ENCODE data around the gene CYTH1. TPM values are rescaled to one million over a fixed set of nuclear protein-coding genes. Genes with fewer than 3 reads are reported as not detected.

Gene CYTH1
- total and polyA plus RNA-seq, 10 of the 15 experiments (the other 5 are each of a cell fraction or from before 2014, with no cell fraction given), result 6.6 to 188 (median 145) TPM

- TF ChIP-seq, protein P1, sequence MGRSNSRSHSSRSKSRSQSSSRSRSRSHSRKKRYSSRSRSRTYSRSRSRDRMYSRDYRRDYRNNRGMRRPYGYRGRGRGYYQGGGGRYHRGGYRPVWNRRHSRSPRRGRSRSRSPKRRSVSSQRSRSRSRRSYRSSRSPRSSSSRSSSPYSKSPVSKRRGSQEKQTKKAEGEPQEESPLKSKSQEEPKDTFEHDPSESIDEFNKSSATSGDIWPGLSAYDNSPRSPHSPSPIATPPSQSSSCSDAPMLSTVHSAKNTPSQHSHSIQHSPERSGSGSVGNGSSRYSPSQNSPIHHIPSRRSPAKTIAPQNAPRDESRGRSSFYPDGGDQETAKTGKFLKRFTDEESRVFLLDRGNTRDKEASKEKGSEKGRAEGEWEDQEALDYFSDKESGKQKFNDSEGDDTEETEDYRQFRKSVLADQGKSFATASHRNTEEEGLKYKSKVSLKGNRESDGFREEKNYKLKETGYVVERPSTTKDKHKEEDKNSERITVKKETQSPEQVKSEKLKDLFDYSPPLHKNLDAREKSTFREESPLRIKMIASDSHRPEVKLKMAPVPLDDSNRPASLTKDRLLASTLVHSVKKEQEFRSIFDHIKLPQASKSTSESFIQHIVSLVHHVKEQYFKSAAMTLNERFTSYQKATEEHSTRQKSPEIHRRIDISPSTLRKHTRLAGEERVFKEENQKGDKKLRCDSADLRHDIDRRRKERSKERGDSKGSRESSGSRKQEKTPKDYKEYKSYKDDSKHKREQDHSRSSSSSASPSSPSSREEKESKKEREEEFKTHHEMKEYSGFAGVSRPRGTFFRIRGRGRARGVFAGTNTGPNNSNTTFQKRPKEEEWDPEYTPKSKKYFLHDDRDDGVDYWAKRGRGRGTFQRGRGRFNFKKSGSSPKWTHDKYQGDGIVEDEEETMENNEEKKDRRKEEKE (IDR thresholded peaks at IDR 0.05), result no peak
- TF ChIP-seq NFYB (IDR thresholded peaks at IDR 0.05; ENCODE audit: insufficient read depth, low read depth, low read length), result no peak
- TF ChIP-seq ELK1 (IDR thresholded peaks at IDR 0.05; ENCODE audit: low read depth, low read length), result no peak
- no peak for TF ChIP-seq MLLT1 (IDR thresholded peaks at IDR 0.05)
- TF ChIP-seq SRF (IDR thresholded peaks at IDR 0.05; ENCODE audit: low read depth in 2 of 2, low read length in 2 of 2), result no peak
- TF ChIP-seq, protein P2, sequence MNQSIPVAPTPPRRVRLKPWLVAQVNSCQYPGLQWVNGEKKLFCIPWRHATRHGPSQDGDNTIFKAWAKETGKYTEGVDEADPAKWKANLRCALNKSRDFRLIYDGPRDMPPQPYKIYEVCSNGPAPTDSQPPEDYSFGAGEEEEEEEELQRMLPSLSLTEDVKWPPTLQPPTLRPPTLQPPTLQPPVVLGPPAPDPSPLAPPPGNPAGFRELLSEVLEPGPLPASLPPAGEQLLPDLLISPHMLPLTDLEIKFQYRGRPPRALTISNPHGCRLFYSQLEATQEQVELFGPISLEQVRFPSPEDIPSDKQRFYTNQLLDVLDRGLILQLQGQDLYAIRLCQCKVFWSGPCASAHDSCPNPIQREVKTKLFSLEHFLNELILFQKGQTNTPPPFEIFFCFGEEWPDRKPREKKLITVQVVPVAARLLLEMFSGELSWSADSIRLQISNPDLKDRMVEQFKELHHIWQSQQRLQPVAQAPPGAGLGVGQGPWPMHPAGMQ (IDR thresholded peaks at IDR 0.05; ENCODE audit: borderline replicate concordance), result no peak
- TF ChIP-seq NRF1 (conservative IDR thresholded peaks at IDR 0.05; ENCODE audit: low read depth, low read length), result no peak
- TF ChIP-seq NR2F1 (conservative IDR thresholded peaks at IDR 0.05), result peak; percentile 97
- TF ChIP-seq FOXK2 (IDR thresholded peaks at IDR 0.05), result no peak
- TF ChIP-seq, protein P3, sequence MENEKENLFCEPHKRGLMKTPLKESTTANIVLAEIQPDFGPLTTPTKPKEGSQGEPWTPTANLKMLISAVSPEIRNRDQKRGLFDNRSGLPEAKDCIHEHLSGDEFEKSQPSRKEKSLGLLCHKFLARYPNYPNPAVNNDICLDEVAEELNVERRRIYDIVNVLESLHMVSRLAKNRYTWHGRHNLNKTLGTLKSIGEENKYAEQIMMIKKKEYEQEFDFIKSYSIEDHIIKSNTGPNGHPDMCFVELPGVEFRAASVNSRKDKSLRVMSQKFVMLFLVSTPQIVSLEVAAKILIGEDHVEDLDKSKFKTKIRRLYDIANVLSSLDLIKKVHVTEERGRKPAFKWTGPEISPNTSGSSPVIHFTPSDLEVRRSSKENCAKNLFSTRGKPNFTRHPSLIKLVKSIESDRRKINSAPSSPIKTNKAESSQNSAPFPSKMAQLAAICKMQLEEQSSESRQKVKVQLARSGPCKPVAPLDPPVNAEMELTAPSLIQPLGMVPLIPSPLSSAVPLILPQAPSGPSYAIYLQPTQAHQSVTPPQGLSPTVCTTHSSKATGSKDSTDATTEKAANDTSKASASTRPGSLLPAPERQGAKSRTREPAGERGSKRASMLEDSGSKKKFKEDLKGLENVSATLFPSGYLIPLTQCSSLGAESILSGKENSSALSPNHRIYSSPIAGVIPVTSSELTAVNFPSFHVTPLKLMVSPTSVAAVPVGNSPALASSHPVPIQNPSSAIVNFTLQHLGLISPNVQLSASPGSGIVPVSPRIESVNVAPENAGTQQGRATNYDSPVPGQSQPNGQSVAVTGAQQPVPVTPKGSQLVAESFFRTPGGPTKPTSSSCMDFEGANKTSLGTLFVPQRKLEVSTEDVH (IDR thresholded peaks at IDR 0.05; ENCODE audit: low read depth, partially characterized antibody), result no peak
- no peak for TF ChIP-seq RELA (IDR thresholded peaks at IDR 0.05; ENCODE audit: borderline replicate concordance, partially characterized antibody)
- no peak for TF ChIP-seq JUND (IDR thresholded peaks at IDR 0.05; ENCODE audit: low read depth, low read length)
- TF ChIP-seq ZNF24 (IDR thresholded peaks at IDR 0.05), result no peak
- no peak for TF ChIP-seq WRNIP1 (IDR thresholded peaks at IDR 0.05; ENCODE audit: borderline replicate concordance, low read depth, low read length)
- peak; percentile 33 for TF ChIP-seq IKZF1 (conservative IDR thresholded peaks at IDR 0.05)
- no peak for TF ChIP-seq POLR2AphosphoS5 (IDR thresholded peaks at IDR 0.05; ENCODE audit: low read length)
- TF ChIP-seq NKRF (conservative IDR thresholded peaks at IDR 0.05), result no peak
- no peak for TF ChIP-seq HCFC1 (IDR thresholded peaks at IDR 0.05; ENCODE audit: low read length)
- no peak for TF ChIP-seq SPI1 (IDR thresholded peaks at IDR 0.05; ENCODE audit: borderline replicate concordance, insufficient read depth, low read depth, low read length)
These were observed 94.1 kb downstream of the CYTH1 start (continued) for GRCh38 chr17:78687944-78688343.

Measured in GM12878 (cell line).